HUES6 (cell line): ENCODE measurements around the gene NFATC1.

ENCODE experiments used
- H3K27ac ChIP-seq: 2 replicates; pipeline ENCODE4 v1.7.0; 2013; ENCODE audit warnings: low read depth, mild to moderate bottlenecking, low read length, inconsistent platforms
- H3K27me3 ChIP-seq: 2 replicates; pipeline ENCODE4 v1.6.1; 2013; ENCODE audit warnings: low read length; ENCODE audit not compliant: control insufficient read depth, insufficient read depth
- H3K36me3 ChIP-seq: 2 replicates; pipeline ENCODE4 v1.6.1; 2013; ENCODE audit warnings: low read length; ENCODE audit not compliant: control insufficient read depth, insufficient read depth
- H3K4me1 ChIP-seq: 2 replicates; pipeline ENCODE4 v1.6.1; 2013; ENCODE audit warnings: low read length; ENCODE audit not compliant: control insufficient read depth, insufficient read depth
- H3K4me3 ChIP-seq: 2 replicates; pipeline ENCODE4 v1.5.1; 2013; ENCODE audit warnings: low read depth, low read length
- H3K9ac ChIP-seq: one replicate; pipeline ENCODE4 v1.6.1; 2013; ENCODE audit warnings: mild to moderate bottlenecking, low read length
- H3K9me3 ChIP-seq: 2 replicates; pipeline ENCODE4 v1.6.1; 2013; ENCODE audit warnings: low read depth, low read length; ENCODE audit not compliant: control insufficient read depth, insufficient read depth

Gene NFATC1

DNA sequence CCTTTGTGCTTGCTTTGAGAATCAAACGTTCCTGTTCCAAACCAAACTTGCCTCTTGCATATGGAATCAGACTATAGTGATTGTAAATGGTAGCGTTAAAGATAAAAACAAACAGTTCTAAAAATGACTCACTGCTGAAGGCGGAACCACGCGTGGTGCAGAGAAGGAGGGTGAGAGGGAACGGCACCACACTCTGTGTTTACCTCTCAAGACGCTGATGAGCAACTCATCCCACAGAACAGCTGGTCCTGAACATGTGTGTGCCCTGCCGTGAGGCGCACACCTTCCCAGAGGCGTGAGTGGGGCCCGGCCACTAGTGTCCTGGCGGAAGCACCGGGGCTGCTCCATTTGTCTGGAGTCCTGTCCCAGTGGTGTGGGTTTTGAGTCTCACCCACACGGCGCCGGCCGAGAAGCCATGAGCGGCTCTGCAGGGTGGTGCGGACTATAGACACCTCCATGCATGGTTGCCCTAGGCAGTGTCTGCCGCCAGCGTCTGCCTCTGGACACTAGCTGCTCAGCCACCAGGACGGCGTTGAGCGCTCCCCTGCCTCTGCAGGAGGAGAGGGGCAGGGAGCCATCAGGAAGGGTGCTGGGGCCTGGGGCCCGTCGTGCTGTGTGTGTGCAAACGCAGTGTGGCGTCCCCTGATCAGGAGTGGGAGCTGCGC is 52.1 kb downstream of the NFATC1 start:
- no peaks in the 10 kb centered on the region for H3K9me3 ChIP-seq
- H3K27me3 ChIP-seq, result no peaks in the 10 kb centered on the region
- peaks cover 28% of the 10 kb centered on the region for H3K36me3 ChIP-seq
- H3K4me3 ChIP-seq, result no peak overlapping the region
- no peak overlapping the region for H3K27ac ChIP-seq
- H3K9ac ChIP-seq, result no peak overlapping the region
- H3K4me1 ChIP-seq, result peaks cover 10% of the 10 kb centered on the region

GRCh38 chr18:79448621-79449020 is 52.9 kb downstream of the NFATC1 start:
- no peak overlapping the region for H3K27ac ChIP-seq
- no peaks in the 10 kb centered on the region for H3K9me3 ChIP-seq
- no peaks in the 10 kb centered on the region for H3K27me3 ChIP-seq
- H3K4me3 ChIP-seq, result no peak overlapping the region
- H3K9ac ChIP-seq, result no peak overlapping the region
- H3K36me3 ChIP-seq, result peaks cover 32% of the 10 kb centered on the region
- H3K4me1 ChIP-seq, result peaks cover 10% of the 10 kb centered on the region

GRCh38 chr18:79449551-79450288 is 54.0 kb downstream of the NFATC1 start:
- no peak overlapping the region for H3K9ac ChIP-seq
- peaks cover 37% of the 10 kb centered on the region for H3K36me3 ChIP-seq
- H3K27ac ChIP-seq, result no peak overlapping the region
- H3K4me3 ChIP-seq, result no peak overlapping the region
- no peaks in the 10 kb centered on the region for H3K27me3 ChIP-seq
- peaks cover 10% of the 10 kb centered on the region for H3K4me1 ChIP-seq
- no peaks in the 10 kb centered on the region for H3K9me3 ChIP-seq

DNA sequence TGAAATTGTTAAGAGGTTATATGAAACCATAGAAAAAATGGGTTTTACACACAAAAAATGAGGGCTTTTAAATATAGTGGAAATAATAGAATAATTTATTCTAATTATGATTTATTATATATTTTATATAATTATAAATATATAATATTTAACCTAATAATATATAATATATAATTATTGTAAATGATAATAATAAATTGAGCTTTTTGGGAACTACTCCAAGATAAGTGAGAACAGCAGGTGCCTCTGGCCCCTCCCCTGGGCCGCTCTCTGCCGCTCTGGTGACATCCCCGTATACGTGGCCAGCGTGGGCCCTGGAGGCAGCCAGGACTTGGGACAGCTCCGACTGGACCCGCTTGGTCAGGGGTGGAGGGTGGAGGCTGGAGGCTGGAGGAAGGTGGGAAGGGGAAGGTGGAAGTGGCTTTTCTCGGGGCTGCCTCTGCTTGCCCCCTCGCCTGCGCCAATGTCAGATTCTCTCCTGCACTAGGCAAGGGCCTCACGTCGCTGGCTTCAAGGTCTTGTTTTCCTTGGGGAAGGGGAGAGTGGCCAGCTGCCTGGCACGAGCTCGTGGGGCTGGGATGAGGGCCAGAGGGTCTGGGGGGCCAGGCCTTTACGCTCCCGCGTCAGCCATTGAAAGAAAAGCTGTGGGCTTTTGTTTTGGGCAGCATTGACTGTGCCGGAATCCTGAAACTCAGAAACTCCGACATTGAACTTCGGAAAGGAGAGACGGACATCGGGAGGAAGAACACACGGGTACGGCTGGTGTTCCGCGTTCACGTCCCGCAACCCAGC is 54.8 kb downstream of the NFATC1 start:
- Histone ChIP-seq H3K27ac (no peak overlapping the region), H3K36me3 (peaks cover 37% of the 10 kb centered on the region), H3K4me3 (no peak overlapping the region), H3K9me3 (no peaks in the 10 kb centered on the region), H3K27me3 (no peaks in the 10 kb centered on the region), H3K4me1 (peaks cover 9% of the 10 kb centered on the region), H3K9ac (no peak overlapping the region)

DNA sequence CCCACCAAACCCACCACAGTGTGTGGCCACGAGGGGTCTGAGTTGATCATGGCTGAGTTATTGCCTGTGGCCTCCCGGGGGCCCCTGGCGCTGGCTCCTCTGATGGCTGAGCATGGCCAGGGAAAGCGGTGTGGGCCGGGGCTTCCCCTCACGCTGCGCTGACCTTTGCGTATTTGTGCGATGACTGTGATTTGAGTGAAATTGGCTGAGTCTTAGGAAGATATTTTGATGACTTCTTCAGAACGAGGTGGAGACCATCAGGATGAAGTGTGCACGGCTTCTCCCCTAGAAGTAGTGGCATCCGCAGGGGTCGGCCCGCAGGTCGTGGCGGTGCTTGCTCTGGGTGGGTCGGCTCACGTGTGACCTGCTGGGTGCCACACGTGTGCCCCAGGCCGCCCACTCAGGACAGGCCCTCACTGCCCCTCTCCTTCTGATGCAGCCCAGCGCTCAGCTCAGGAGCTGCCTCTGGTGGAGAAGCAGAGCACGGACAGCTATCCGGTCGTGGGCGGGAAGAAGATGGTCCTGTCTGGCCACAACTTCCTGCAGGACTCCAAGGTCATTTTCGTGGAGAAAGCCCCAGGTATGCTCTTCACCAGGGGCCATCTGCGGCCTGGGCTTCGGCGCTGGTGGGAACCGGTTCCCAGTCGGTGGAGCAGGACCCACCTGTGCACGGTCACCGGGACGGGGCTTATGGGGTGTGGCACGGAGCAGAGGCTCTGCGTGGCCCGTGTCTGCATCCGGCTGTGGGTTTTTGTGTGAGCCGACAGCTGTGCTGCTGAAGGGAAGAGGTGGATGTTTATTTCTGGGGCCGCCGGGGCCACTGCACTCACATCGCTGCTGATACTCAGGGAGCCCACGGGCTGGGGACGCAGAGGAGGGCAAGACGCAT is 55.8 kb downstream of the NFATC1 start:
- Histone ChIP-seq H3K27ac (no peak overlapping the region), H3K9ac (no peak overlapping the region), H3K36me3 (peaks cover 37% of the 10 kb centered on the region), H3K27me3 (no peaks in the 10 kb centered on the region), H3K4me1 (peaks cover 2% of the 10 kb centered on the region; the same call in 1 of the 2 replicates), H3K9me3 (no peaks in the 10 kb centered on the region), H3K4me3 (no peak overlapping the region)

DNA sequence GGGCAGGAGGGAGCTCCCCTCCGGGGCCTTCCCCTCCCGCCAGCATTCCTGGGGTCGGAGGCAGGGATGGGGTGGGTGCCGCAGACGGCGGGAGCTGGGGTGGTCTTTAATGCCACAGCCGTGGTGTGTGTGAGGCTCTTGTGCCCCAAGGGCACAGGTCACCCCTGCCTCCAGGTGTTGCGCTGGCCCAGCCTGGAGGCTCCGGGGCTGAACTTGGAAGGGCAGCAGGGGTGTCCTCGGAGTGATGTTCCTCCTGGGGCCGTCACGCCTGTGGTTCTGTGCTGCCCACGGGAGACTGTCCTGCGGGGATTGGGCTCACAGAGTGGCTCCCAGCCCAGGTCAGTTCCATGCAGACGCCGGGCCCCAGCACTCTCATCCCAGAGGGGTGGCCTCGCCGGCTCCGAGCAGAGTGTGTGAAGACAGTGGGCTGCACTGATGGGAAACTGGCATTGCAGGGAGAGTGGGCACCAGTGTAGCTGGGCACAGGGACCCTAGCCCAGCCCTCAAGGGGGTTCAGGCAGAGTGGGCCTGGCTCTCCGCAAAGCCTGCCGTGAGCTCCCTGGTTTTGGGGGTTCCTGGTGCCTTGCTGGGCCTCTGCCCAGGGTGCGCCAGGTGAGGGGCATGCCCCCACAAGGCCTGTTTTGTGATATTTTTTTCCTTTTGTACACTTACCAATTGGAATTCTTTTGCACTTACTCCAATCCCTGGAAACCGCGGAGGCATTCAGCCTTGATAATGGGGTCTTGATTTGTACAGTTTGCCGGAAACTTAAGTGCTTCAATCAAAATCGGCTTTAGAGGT is 56.7 kb downstream of the NFATC1 start:
- Histone ChIP-seq H3K4me1 (no peaks in the 10 kb centered on the region), H3K4me3 (no peak overlapping the region), H3K27ac (no peak overlapping the region), H3K36me3 (peaks cover 37% of the 10 kb centered on the region), H3K27me3 (no peaks in the 10 kb centered on the region), H3K9me3 (no peaks in the 10 kb centered on the region), H3K9ac (no peak overlapping the region)

GRCh38 chr18:79452991-79453645 is 57.4 kb downstream of the NFATC1 start:
- Histone ChIP-seq H3K27ac (no peak overlapping the region), H3K36me3 (peaks cover 35% of the 10 kb centered on the region), H3K4me3 (no peak overlapping the region), H3K27me3 (no peaks in the 10 kb centered on the region), H3K4me1 (no peaks in the 10 kb centered on the region), H3K9me3 (no peaks in the 10 kb centered on the region), H3K9ac (no peak overlapping the region)

- H3K27ac ChIP-seq, result no peak overlapping the region
- H3K9ac ChIP-seq, result no peak overlapping the region
- no peaks in the 10 kb centered on the region for H3K9me3 ChIP-seq
- H3K36me3 ChIP-seq, result peaks cover 30% of the 10 kb centered on the region
- no peak overlapping the region for H3K4me3 ChIP-seq
- no peaks in the 10 kb centered on the region for H3K27me3 ChIP-seq
- H3K4me1 ChIP-seq, result peaks cover 4% of the 10 kb centered on the region; the same call in 1 of the 2 replicates
Observed at GRCh38 chr18:79453816-79454735, 58.3 kb downstream of the NFATC1 start.

GRCh38 chr18:79455261-79455660 is 59.5 kb downstream of the NFATC1 start:
- H3K9ac ChIP-seq, result no peak overlapping the region
- peaks cover 15% of the 10 kb centered on the region for H3K4me1 ChIP-seq
- peaks cover 27% of the 10 kb centered on the region; the same call in 1 of the 2 replicates for H3K36me3 ChIP-seq
- no peak overlapping the region for H3K4me3 ChIP-seq
- H3K27ac ChIP-seq, result no peak overlapping the region
- no peaks in the 10 kb centered on the region for H3K27me3 ChIP-seq
- no peaks in the 10 kb centered on the region for H3K9me3 ChIP-seq
